Breast epithelium (tissue), 4 donors: ENCODE data around the gene TRIP12. TPM values are rescaled to one million over a fixed set of nuclear protein-coding genes. Genes with fewer than 3 reads are reported as not detected.

Experiments
- DNase-seq, 2 donors: peaks; one replicate each; pipeline ENCODE4 v3.0.0-alpha.2; 2019; ENCODE audit warnings: low spot score in 2 of 2
- H3K27ac ChIP-seq, 2 donors: fragments of 200-600 bp; sonication (generic) in 1 of 2; one replicate each; pipeline ENCODE4 v1.5.1; 2016 to 2019; ENCODE audit warnings: mild to moderate bottlenecking in 1 of 2
- H3K27me3 ChIP-seq, 2 donors: fragments of 200-600 bp; sonication (generic) in 1 of 2; one replicate each; pipeline versions ENCODE4 v1.5.1 to v1.6.0; 2017 to 2019; ENCODE audit warnings: control low read depth in 1 of 2, mild to moderate bottlenecking in 1 of 2
- H3K36me3 ChIP-seq: fragments of 200-600 bp; one replicate; pipeline ENCODE4 v1.5.1; 2019
- H3K4me1 ChIP-seq, 2 donors: fragments of 200-600 bp; sonication (generic); one replicate each; pipeline ENCODE4 v1.5.1; 2016 to 2019; ENCODE audit warnings: control low read depth in 1 of 2
- H3K4me3 ChIP-seq, 3 donors: fragments of 200-600 bp; sonication (generic); 1 replicate in 2 of 3; 2 replicates in 1 of 3; pipeline ENCODE4 v1.5.1; 2016 to 2019; ENCODE audit warnings: mild to moderate bottlenecking in 3 of 3, moderate library complexity in 2 of 3
- H3K9me3 ChIP-seq, 2 donors: fragments of 200-600 bp; sonication (generic) in 1 of 2; one replicate each; pipeline ENCODE4 v1.5.1; 2016 to 2019; ENCODE audit warnings: control low read depth in 1 of 2
- CTCF ChIP-seq, 3 donors: fragments of 450-650 bp; IDR thresholded peaks; one replicate each; pipeline ENCODE4 v1.5.1; 2016 to 2017; ENCODE audit warnings: antibody characterized with exemption in 3 of 3, mild to moderate bottlenecking in 3 of 3, moderate library complexity in 3 of 3
- POLR2A ChIP-seq: fragments of 450-650 bp; IDR thresholded peaks from one replicate; pipeline ENCODE4 v1.6.1; 2016; ENCODE audit warnings: antibody characterized with exemption, mild to moderate bottlenecking, moderate library complexity
- POLR2AphosphoS5 ChIP-seq, 3 donors: sonication (generic); formaldehyde crosslinking; IDR thresholded peaks; one replicate each; pipeline ENCODE4 v1.6.1; 2017; ENCODE audit warnings: antibody characterized with exemption in 3 of 3
- intact Hi-C: fragments of 100-400 bp; cut with DNase I; formaldehyde crosslinking; loops from one replicate; pipeline ENCODE4 v1.15.1; 2023; ENCODE audit warnings: low total_unique reads
- total RNA-seq, 3 donors: library from RNA; depleted of rRNA; stranded (reverse); fragments of >200 nt; gene quantifications; one replicate each; pipeline ENCODE4 v1.1.0, GENCODE V29; 2016

TRIP12 gene
- total RNA-seq, 3 donors from 2014 or later: 233 to 251 (median 247) TPM

- intact Hi-C loops: no loop called here
Measured at GRCh38 chr2:229955663-229956062, 33.9 kb upstream of the TRIP12 start.

GRCh38 chr2:229952256-229952835, 30.5 kb upstream of the TRIP12 start:
- intact Hi-C loops: no loop called here
- Histone ChIP-seq H3K9me3 (no peaks in the 10 kb centered on the region), H3K36me3 (no peaks in the 10 kb centered on the region), H3K4me3 (no peak overlapping the region), H3K27ac (no peak overlapping the region), H3K4me1 (no peaks in the 10 kb centered on the region), H3K27me3 (no peaks in the 10 kb centered on the region)
- no peak for DNase-seq
- no peak for TF ChIP-seq POLR2A
- no peak for TF ChIP-seq CTCF (IDR thresholded peaks at IDR 0.05)
- TF ChIP-seq POLR2AphosphoS5 (IDR thresholded peaks at IDR 0.05): no peak

More at GRCh38 chr2:229955663-229956062, 33.9 kb upstream of the TRIP12 start:
- Histone ChIP-seq H3K9me3 (no peaks in the 10 kb centered on the region), H3K27me3 (no peaks in the 10 kb centered on the region), H3K27ac (no peak overlapping the region), H3K4me3 (no peak overlapping the region), H3K36me3 (no peaks in the 10 kb centered on the region), H3K4me1 (no peaks in the 10 kb centered on the region)
- DNase-seq: no peak
- TF ChIP-seq CTCF (IDR thresholded peaks at IDR 0.05) (no peak), POLR2A (no peak), POLR2AphosphoS5 (IDR thresholded peaks at IDR 0.05) (no peak)

GRCh38 chr2:229947544-229947943, 25.7 kb upstream of the TRIP12 start:
- H3K27me3 ChIP-seq: no peaks in the 10 kb centered on the region
- H3K36me3 ChIP-seq: no peaks in the 10 kb centered on the region
- no peak for DNase-seq
- TF ChIP-seq POLR2AphosphoS5 (IDR thresholded peaks at IDR 0.05): no peak
- TF ChIP-seq CTCF (IDR thresholded peaks at IDR 0.05): no peak
- no peak for TF ChIP-seq POLR2A
- no peaks in the 10 kb centered on the region for H3K9me3 ChIP-seq
- H3K4me1 ChIP-seq: no peaks in the 10 kb centered on the region
- H3K4me3 ChIP-seq: no peak overlapping the region
- intact Hi-C loops: no loop called here
- H3K27ac ChIP-seq: no peak overlapping the region

- Histone ChIP-seq H3K4me3 (no peak overlapping the region), H3K9me3 (no peaks in the 10 kb centered on the region), H3K27me3 (no peaks in the 10 kb centered on the region), H3K4me1 (no peaks in the 10 kb centered on the region), H3K36me3 (no peaks in the 10 kb centered on the region), H3K27ac (no peak overlapping the region)
- intact Hi-C loops: no loop called here
- no peak for DNase-seq
- no peak for TF ChIP-seq POLR2AphosphoS5 (IDR thresholded peaks at IDR 0.05)
- TF ChIP-seq CTCF (IDR thresholded peaks at IDR 0.05): no peak
- no peak for TF ChIP-seq POLR2A
Measured at GRCh38 chr2:229945975-229946374, 24.2 kb upstream of the TRIP12 start.

- DNase-seq: no peak
- H3K27ac ChIP-seq: no peak overlapping the region
- no peaks in the 10 kb centered on the region for H3K4me1 ChIP-seq
- no peaks in the 10 kb centered on the region for H3K9me3 ChIP-seq
- H3K4me3 ChIP-seq: no peak overlapping the region
- TF ChIP-seq POLR2AphosphoS5 (IDR thresholded peaks at IDR 0.05) (no peak), POLR2A (no peak), CTCF (IDR thresholded peaks at IDR 0.05) (no peak)
- intact Hi-C loops: no loop called here
- H3K36me3 ChIP-seq: no peaks in the 10 kb centered on the region
- H3K27me3 ChIP-seq: no peaks in the 10 kb centered on the region
Measured at GRCh38 chr2:229943770-229944449, 22.1 kb upstream of the TRIP12 start.
